ENCODE data around the gene EXT2. TPM values are rescaled to one million over a fixed set of nuclear protein-coding genes. Genes with fewer than 3 reads are reported as not detected.

The EXT2 gene
- total RNA-seq, 2 experiments from 2014 or later = 27.0 to 28.1 TPM

DNA sequence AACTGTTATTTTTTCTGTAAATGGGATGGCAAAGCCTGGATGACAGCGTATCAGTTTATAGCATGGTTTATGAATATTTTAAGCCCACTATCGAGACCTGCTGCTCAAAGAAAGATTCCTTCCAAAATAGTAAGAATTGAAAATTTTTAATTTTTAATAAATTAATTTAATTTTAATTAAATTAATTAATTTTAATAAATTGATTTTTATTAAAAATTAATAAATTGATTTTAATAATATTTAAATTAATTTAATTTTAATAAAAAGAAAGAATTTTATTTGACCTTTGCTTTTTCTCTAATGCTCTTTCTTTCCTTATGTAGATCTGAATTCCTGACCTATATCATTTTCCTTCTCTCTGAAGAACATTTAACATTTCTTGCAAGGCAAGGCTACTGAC is 62.9 kb downstream of the EXT2 start:
- Mint-ChIP-seq H3K4me3 (no peak overlapping the region), H3K36me3 (peaks cover 25% of the 10 kb centered on the region), H3K4me1 (ENCODE audit: low read depth) (peaks cover 6% of the 10 kb centered on the region), H3K27me3 (no peaks in the 10 kb centered on the region), H3K9me3 (no peaks in the 10 kb centered on the region), H3K27ac (no peak overlapping the region)
- DNase-seq = no peak
- intact Hi-C loops (cut with micrococcal nuclease) = no loop called here
- ChIA-PET CTCF (no interaction called here), POLR2A (no interaction called here)

DNA sequence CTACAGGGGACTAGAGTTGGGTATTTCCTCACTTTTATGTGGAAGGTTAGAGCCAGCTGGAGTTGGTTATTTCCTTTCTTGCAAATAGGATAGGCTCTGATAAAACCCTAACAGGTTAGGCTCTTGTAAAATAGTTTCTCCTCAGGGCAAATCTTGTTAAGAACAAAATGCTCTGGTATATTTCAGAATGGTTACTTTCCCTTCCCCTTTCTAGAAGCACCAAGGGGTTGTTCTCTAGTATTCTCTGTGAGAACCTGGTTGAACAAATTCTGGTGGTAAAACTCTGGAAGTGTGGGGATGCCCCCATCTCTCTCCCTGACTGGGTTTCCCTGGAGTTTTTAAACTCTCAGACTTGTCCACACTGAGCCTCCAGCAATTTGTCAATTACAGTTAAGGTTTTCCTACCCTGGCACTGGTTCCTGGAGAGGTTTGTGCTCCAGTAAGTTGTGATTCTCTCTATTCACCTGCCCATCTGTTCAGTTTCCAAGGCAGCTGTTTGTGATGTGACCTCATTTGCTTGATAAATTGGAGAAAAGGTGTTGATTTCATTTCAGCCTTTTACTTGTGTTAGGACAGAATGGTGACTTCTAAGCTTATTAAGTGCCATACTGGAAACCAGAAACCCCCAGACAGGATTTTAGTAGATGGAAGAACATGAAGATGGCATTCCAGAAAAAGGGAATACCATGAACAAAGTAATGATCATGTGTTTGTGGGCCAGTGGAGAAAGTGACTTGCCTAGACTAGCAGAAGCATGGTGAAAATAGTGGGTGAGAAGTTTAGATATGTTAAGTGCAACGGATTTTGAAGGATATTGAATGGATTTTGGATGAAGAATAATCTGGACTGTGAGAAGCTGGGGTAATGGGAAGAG is 64.6 kb downstream of the EXT2 start:
- ChIA-PET CTCF (no interaction called here), POLR2A (no interaction called here)
- Mint-ChIP-seq H3K4me1 (ENCODE audit: low read depth) (peaks cover 4% of the 10 kb centered on the region), H3K4me3 (no peak overlapping the region), H3K9me3 (no peaks in the 10 kb centered on the region), H3K27ac (no peak overlapping the region), H3K27me3 (no peaks in the 10 kb centered on the region), H3K36me3 (peaks cover 14% of the 10 kb centered on the region)
- no peak for DNase-seq
- intact Hi-C loops (cut with micrococcal nuclease) = no loop called here

DNA sequence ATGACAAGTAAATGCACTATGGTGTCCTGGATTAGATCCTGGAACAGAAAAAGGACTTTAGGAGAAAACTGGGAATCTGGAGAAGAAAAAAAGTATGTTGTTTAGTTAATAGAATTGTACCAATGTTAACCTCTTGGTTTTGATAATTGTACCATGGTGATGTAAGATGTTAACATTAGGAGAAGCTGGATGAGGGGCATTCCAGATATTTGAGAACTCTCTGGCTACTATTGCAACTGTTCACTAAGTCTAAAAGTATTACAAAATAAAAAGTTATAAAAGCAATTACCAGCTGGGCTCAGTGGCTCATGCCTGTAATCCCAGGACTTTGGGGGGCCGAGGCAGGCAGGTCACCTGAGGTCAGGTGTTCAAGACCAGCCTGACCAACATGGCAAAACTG is 66.5 kb downstream of the EXT2 start:
- ChIA-PET POLR2A (no interaction called here), CTCF (no interaction called here)
- Mint-ChIP-seq H3K9me3 (no peaks in the 10 kb centered on the region), H3K4me1 (ENCODE audit: low read depth) (peaks cover 4% of the 10 kb centered on the region), H3K27me3 (no peaks in the 10 kb centered on the region), H3K4me3 (no peak overlapping the region), H3K27ac (no peak overlapping the region), H3K36me3 (peaks cover 7% of the 10 kb centered on the region)
- DNase-seq = no peak
- intact Hi-C loops (cut with micrococcal nuclease) = no loop called here

DNA sequence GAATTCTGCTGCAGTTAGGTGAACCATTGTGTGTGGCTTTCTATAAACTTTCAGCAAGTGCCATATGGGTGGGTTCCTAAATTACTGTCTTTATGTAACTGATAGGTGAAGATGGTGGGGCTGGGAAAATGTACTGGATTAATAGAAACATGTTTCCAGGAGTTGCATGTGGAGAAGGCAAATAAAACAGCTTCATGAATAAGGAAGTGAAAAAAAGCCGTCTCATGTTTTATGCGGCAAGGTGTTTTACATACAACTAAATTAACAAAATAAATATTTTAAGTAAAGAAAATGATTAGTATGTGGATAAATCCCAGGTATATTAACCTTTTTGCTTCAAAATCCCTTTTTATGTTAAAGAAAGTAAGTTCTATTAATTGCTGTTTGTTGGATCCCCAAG is 67.2 kb downstream of the EXT2 start:
- H3K36me3 Mint-ChIP-seq = peaks cover 5% of the 10 kb centered on the region
- intact Hi-C loops (cut with micrococcal nuclease) = no loop called here
- ChIA-PET CTCF (no interaction called here), POLR2A (no interaction called here)
- no peak overlapping the region for H3K27ac Mint-ChIP-seq
- DNase-seq = no peak
- peaks cover 4% of the 10 kb centered on the region for H3K4me1 Mint-ChIP-seq (ENCODE audit: low read depth)
- no peaks in the 10 kb centered on the region for H3K27me3 Mint-ChIP-seq
- no peaks in the 10 kb centered on the region for H3K9me3 Mint-ChIP-seq
- H3K4me3 Mint-ChIP-seq = no peak overlapping the region

DNA sequence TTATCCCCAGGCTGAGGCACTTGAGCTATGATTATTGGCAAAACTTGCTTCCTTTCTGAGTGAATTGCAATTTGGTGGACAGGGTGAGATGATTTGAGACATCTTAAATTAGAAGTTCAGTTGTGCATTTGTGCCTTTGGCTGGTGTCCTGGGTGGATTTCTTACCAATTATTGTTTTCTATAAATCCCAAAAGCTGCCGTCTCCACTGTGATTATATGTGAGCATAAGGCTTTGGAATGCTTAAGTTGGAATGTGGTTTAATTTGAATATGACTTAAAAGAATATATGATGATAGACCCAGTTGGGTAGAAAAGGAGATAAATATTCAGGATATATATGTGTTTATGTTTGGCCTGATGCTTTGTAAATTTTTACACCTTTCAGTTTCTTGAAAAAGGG is 70.0 kb downstream of the EXT2 start:
- intact Hi-C loops (cut with micrococcal nuclease) = no loop called here
- no peak overlapping the region for H3K27ac Mint-ChIP-seq
- no peak overlapping the region for H3K4me3 Mint-ChIP-seq
- POLR2A ChIA-PET = no interaction called here
- peaks cover under 1% of the 10 kb centered on the region for H3K36me3 Mint-ChIP-seq
- H3K4me1 Mint-ChIP-seq (ENCODE audit: low read depth) = no peaks in the 10 kb centered on the region
- H3K27me3 Mint-ChIP-seq = no peaks in the 10 kb centered on the region
- no peaks in the 10 kb centered on the region for H3K9me3 Mint-ChIP-seq
- DNase-seq = no peak
- CTCF ChIA-PET = no interaction called here

DNA sequence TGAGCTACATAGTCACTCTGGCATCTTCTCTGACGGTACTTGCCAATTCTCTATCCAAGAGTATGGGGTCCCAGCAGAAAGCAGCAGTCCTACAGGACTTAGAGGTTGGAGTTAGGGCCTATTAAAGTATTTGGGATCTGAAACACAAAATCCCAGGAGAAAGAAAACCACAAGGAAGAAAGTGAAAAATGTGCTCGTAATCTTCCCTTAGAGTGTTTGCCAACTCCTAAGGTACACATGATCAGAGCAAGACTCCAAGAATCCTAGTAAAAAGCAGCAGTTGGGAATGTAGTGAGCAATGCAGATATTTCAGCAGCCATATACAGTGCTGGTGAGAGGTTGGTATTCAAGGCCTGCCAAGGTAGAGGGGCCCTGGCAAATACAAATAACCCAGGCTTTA is 71.6 kb downstream of the EXT2 start:
- no peak overlapping the region for H3K4me3 Mint-ChIP-seq
- DNase-seq = no peak
- intact Hi-C loops (cut with micrococcal nuclease) = no loop called here
- no peaks in the 10 kb centered on the region for H3K9me3 Mint-ChIP-seq
- POLR2A ChIA-PET = no interaction called here
- peaks cover 4% of the 10 kb centered on the region for H3K36me3 Mint-ChIP-seq
- H3K27ac Mint-ChIP-seq = no peak overlapping the region
- CTCF ChIA-PET = no interaction called here
- no peaks in the 10 kb centered on the region for H3K4me1 Mint-ChIP-seq (ENCODE audit: low read depth)
- no peaks in the 10 kb centered on the region for H3K27me3 Mint-ChIP-seq

DNA sequence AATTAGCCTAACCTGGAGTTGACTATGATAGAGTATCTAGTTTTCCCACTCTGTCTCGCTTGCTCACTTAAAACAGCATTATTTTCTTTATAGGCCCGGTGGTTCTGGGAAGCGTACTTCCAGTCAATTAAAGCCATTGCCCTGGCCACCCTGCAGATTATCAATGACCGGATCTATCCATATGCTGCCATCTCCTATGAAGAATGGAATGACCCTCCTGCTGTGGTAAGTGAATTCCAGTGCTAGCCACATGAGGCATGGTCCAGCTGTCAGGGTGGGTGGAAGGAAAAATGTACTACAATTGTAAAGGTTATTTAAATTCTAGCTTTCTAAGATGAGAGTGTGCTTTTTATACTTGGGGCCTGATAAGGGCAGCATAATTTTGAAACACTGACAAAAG is 76.0 kb downstream of the EXT2 start:
- no peak overlapping the region for H3K27ac Mint-ChIP-seq
- ChIA-PET POLR2A (no interaction called here), CTCF (no interaction called here)
- H3K27me3 Mint-ChIP-seq = no peaks in the 10 kb centered on the region
- intact Hi-C loops (cut with micrococcal nuclease) = no loop called here
- DNase-seq = no peak
- no peaks in the 10 kb centered on the region for H3K9me3 Mint-ChIP-seq
- no peaks in the 10 kb centered on the region for H3K4me1 Mint-ChIP-seq (ENCODE audit: low read depth)
- peaks cover 15% of the 10 kb centered on the region for H3K36me3 Mint-ChIP-seq
- H3K4me3 Mint-ChIP-seq = no peak overlapping the region

DNA sequence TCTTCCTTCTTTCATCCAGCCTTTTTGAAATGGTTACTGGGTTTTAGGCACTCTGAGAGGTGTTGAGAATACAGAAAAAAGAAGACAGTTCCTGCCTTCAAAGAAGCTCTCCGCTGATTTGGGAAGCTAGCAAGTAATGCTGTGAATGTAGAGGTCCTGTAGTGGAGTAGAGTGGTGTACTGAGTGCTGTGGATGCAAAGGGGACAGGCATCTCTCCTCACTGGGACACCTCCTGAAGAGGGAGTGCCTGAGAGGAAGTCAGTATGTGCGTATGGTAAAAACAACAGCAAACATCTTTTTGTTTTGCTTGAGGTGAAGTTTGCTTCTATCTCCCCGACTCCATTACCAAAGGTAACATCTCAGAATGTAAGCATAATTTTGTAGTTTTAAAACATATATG is 77.5 kb downstream of the EXT2 start:
- no peak overlapping the region for H3K27ac Mint-ChIP-seq
- no peak overlapping the region for H3K4me3 Mint-ChIP-seq
- POLR2A ChIA-PET = no interaction called here
- CTCF ChIA-PET = no interaction called here
- H3K9me3 Mint-ChIP-seq = no peaks in the 10 kb centered on the region
- H3K36me3 Mint-ChIP-seq = peaks cover 15% of the 10 kb centered on the region
- no peaks in the 10 kb centered on the region for H3K4me1 Mint-ChIP-seq (ENCODE audit: low read depth)
- no peaks in the 10 kb centered on the region for H3K27me3 Mint-ChIP-seq
- intact Hi-C loops (cut with micrococcal nuclease) = no loop called here
- DNase-seq = no peak

DNA sequence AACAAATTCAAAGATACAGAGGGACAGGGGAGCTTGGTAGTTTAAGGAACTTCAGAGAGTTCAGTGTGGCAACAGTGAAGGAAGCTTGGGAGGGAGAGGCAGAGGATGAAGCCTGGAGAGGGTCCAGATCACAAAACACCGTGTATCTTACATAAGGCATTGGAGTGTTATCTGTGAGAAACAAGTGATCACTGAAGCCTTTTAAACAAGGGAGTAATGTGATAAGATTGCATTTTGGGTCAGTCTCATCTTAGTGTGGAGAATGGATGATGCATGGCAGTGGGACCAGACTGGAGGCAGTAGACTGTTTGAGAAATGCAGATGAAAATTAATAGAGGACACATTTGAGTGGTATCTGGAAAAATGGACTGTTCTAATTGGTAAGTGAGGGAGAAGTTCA is 79.4 kb downstream of the EXT2 start:
- POLR2A ChIA-PET = no interaction called here
- Mint-ChIP-seq H3K27me3 (no peaks in the 10 kb centered on the region), H3K27ac (no peak overlapping the region), H3K9me3 (no peaks in the 10 kb centered on the region), H3K36me3 (peaks cover 15% of the 10 kb centered on the region), H3K4me1 (ENCODE audit: low read depth) (no peaks in the 10 kb centered on the region), H3K4me3 (no peak overlapping the region)
- CTCF ChIA-PET = no interaction called here
- no peak for DNase-seq
- intact Hi-C loops (cut with micrococcal nuclease) = no loop called here

DNA sequence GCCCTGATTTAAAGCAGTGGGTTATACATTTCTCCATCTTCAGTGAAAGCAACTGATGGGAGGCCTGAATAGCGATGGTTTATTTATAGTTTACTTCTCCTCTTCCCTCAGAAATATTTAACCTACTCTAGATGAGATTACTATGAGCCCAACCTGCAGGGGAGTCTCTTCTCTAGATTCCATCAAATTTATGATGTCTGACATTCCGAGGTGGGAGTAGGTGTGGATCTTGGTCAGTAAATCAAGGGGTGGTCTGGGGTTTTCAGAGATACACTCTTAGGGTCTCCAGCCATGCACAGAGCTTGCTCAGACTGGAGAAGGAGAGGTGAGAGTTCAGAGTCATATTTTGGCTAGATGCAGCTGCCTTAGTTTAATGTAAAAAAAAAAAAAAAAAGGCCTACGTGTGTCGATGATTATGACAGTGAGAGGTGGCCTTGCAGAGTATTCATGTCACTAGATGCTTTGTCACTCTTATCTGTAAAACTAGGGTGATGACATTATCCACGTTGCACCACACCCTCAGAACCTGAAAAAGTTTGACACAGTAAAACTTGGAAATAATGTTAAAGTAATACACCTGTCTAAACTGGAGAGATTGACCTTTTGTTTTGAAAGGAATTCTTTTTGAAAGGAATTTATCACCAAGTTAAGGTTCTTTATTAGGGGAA is 81.2 kb downstream of the EXT2 start:
- intact Hi-C loops (cut with micrococcal nuclease) = no loop called here
- H3K4me1 Mint-ChIP-seq (ENCODE audit: low read depth) = no peaks in the 10 kb centered on the region
- DNase-seq = no peak
- POLR2A ChIA-PET = no interaction called here
- H3K4me3 Mint-ChIP-seq = no peak overlapping the region
- no peak overlapping the region for H3K27ac Mint-ChIP-seq
- H3K36me3 Mint-ChIP-seq = peaks cover 11% of the 10 kb centered on the region
- H3K27me3 Mint-ChIP-seq = no peaks in the 10 kb centered on the region
- H3K9me3 Mint-ChIP-seq = no peaks in the 10 kb centered on the region
- CTCF ChIA-PET = no interaction called here

DNA sequence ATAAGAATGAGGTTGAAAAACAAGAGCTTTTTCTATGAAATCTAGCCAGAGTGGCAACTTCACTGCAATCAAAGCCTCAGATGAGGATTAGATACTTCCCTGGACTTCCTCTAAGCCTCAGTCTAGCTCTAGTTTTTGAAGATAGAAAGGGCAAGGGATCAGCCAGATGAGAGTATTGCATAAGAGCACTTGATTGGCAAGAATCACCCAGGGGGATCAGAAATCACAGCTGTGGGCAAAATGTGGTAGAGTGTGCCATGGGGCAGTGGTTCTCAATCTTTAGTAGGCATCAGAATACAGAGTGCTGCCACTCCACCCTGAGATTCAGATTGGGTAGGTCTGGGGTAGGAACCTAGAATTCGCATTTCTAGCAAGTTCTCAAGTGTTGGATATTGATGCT is 82.4 kb downstream of the EXT2 start:
- POLR2A ChIA-PET = no interaction called here
- CTCF ChIA-PET = no interaction called here
- Mint-ChIP-seq H3K27me3 (no peaks in the 10 kb centered on the region), H3K27ac (no peak overlapping the region), H3K4me3 (no peak overlapping the region), H3K9me3 (no peaks in the 10 kb centered on the region), H3K36me3 (peaks cover 6% of the 10 kb centered on the region), H3K4me1 (ENCODE audit: low read depth) (no peaks in the 10 kb centered on the region)
- intact Hi-C loops (cut with micrococcal nuclease) = no loop called here
- DNase-seq = no peak

DNA sequence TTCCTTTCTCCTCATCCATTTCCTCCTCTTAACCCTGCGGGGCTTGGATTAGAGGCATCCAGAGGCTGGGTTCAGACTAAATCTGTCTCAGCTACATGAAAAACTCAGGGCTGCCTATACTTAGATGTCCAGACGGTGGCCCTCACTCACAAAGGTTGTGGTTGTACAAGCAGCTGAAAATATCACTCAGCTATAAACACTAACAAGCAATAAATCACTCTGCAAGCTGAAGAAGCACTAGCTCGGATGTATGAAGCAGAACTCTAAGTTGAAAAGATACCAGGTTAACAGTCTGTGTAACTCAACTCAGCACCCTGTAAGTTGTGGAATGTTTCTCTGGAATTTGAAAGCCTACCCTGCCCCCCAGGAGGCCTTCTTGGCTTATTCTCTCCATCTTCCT is 82.9 kb downstream of the EXT2 start:
- Mint-ChIP-seq H3K4me3 (no peak overlapping the region), H3K4me1 (ENCODE audit: low read depth) (no peaks in the 10 kb centered on the region), H3K36me3 (peaks cover 3% of the 10 kb centered on the region), H3K9me3 (no peaks in the 10 kb centered on the region), H3K27ac (no peak overlapping the region), H3K27me3 (no peaks in the 10 kb centered on the region)
- intact Hi-C loops (cut with micrococcal nuclease) = no loop called here
- POLR2A ChIA-PET = no interaction called here
- CTCF ChIA-PET = interaction anchor here (0.9 kb wide), 1 partner anchor 112 kb away, joined by 4 read pairs; no protein-coding TSS in a partner anchor
- DNase-seq = no peak

DNA sequence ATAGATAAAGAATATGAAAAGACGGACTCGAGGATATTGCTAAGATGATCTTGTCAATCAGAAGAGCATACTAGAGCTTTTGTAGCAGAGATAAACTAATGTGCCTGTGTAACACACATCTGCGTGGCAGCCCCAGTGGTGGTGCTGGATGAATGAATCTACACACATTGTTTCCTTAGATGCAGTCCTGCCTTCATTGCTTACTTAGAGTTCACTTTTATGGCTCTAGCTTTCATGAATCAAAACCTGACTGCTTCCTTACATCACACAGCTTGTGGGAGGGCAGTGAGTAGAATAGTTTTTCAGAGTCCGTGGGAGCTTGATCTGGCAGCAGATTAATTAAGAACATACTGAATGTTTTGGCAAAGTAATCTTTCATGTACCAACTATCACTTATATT is 83.7 kb downstream of the EXT2 start:
- Mint-ChIP-seq H3K4me1 (ENCODE audit: low read depth) (no peaks in the 10 kb centered on the region), H3K27me3 (no peaks in the 10 kb centered on the region), H3K27ac (no peak overlapping the region), H3K36me3 (no peaks in the 10 kb centered on the region), H3K9me3 (no peaks in the 10 kb centered on the region), H3K4me3 (no peak overlapping the region)
- ChIA-PET CTCF (interaction anchor here (0.9 kb wide), 1 partner anchor 111 kb away, joined by 4 read pairs; no protein-coding TSS in a partner anchor), POLR2A (no interaction called here)
- DNase-seq = no peak
- intact Hi-C loops (cut with micrococcal nuclease) = no loop called here
